ENCODE data around the gene GYPA.
"Not testable (repeated sequence)": the region's sequence is repeated elsewhere in the genome, so short reads cannot be mapped to it uniquely, and the experiment has no call there.

Gene GYPA

GRCh38 chr4:144128709-144129320 is 11.7 kb downstream of the GYPA start:
- not testable (repeated sequence) for DNase-seq

- not testable (repeated sequence) for DNase-seq
These were observed 15.4 kb downstream of the GYPA start for GRCh38 chr4:144125109-144125508.

- DNase-seq, result not testable (repeated sequence)
These were observed 16.4 kb downstream of the GYPA start for GRCh38 chr4:144123982-144124635.

GRCh38 chr4:144123269-144123668 is 17.2 kb downstream of the GYPA start:
- not testable (repeated sequence) for DNase-seq

GRCh38 chr4:144119752-144120151 is 20.8 kb downstream of the GYPA start:
- DNase-seq, result not testable (repeated sequence)

GRCh38 chr4:144115519-144115918 is 25.0 kb downstream of the GYPA start:
- DNase-seq, result no peak

- DNase-seq, result no peak
These were observed 27.0 kb downstream of the GYPA start for GRCh38 chr4:144113546-144113945.

GRCh38 chr4:144104509-144105130 is 35.9 kb downstream of the GYPA start:
- DNase-seq, result no peak

GRCh38 chr4:144097776-144098175 is 42.7 kb downstream of the GYPA start:
- DNase-seq, result not testable (repeated sequence)

GRCh38 chr4:144093995-144094394 is 46.5 kb downstream of the GYPA start:
- not testable (repeated sequence) for DNase-seq

- not testable (repeated sequence) for DNase-seq
These were observed 49.3 kb downstream of the GYPA start for GRCh38 chr4:144091181-144091580.

- DNase-seq, result no peak
These were observed 49.8 kb downstream of the GYPA start for GRCh38 chr4:144090744-144091143.

- DNase-seq, result not testable (repeated sequence)
These were observed 58.5 kb downstream of the GYPA start for GRCh38 chr4:144082053-144082452.

- DNase-seq, result not testable (repeated sequence)
These were observed 60.4 kb downstream of the GYPA start for GRCh38 chr4:144080135-144080534.

GRCh38 chr4:144078746-144079145 is 61.8 kb downstream of the GYPA start:
- not testable (repeated sequence) for DNase-seq

GRCh38 chr4:144061556-144061955 is 79.0 kb downstream of the GYPA start:
- DNase-seq, result not testable (repeated sequence)

- not testable (repeated sequence) for DNase-seq
These were observed 80.2 kb downstream of the GYPA start for GRCh38 chr4:144060234-144060859.
